ENCODE data around the gene HEPACAM2. TPM values are rescaled to one million over a fixed set of nuclear protein-coding genes. Genes with fewer than 3 reads are reported as not detected.

Gene HEPACAM2
- total RNA-seq (2021) = not detected in 2 replicates
- long read RNA-seq = 0 reads

DNA sequence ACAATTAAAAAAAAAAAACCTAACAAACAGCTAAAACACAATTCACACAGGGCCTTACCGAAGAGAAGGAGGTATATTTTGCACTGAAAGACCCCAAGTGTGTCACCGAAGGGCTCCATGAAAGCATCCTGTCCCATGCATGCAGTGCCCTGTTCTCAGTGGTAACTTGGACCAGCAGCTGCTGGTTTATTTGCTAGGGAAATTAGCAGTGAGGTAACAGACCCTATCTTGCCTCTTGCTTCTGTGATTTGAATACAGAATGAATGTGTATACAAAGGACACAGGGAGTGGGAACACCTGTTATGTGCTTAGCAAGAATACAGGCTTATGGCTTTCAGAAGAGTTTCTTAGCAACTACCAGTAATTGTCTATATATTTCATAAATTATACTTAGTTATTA lies at the start of gene HEPACAM2:
HEPACAM2 (minus strand) TSS at position 160 of the 400 bp plus-strand sequence.
- Histone ChIP-seq H3K23me2 (ENCODE audit: insufficient read length, low read depth, low read length, poor library complexity, severe bottlenecking) (no peaks in the 10 kb centered on the region), H2BK20ac (ENCODE audit: low read depth, low read length, poor library complexity, severe bottlenecking) (no peak within 1 kb of the TSS), H2BK5ac (ENCODE audit: insufficient read length, low read length) (no peak within 1 kb of the TSS), H4K20me1 (ENCODE audit: control insufficient read depth, insufficient read depth, insufficient read length) (no peaks in the 10 kb centered on the region), H3K9me3 (ENCODE audit: control insufficient read depth, low read depth, low read length) (no peaks in the 10 kb centered on the region), H3K18ac (ENCODE audit: insufficient read length, low read depth, low read length) (no peak within 1 kb of the TSS), H3K27ac (ENCODE audit: insufficient read length, low read depth, low read length) (no peak within 1 kb of the TSS), H3K27me3 (ENCODE audit: insufficient read depth, low read length) (no peaks in the 10 kb centered on the region), H4K5ac (ENCODE audit: insufficient read length, low read depth, low read length) (no peak within 1 kb of the TSS), H3K4me1 (ENCODE audit: insufficient read depth, low read length) (no peaks in the 10 kb centered on the region), H3K4me2 (ENCODE audit: insufficient read depth, insufficient read length, low read length) (no peak within 1 kb of the TSS), H3T11ph (ENCODE audit: low read length) (no peak within 1 kb of the TSS), H4K91ac (ENCODE audit: insufficient read length, low read depth, low read length) (no peak within 1 kb of the TSS), H4K8ac (replicated peaks; ENCODE audit: insufficient read length, low read depth, low read length) (no peak within 1 kb of the TSS), H3K23ac (ENCODE audit: insufficient read length, low read depth, low read length) (no peak within 1 kb of the TSS), H2BK15ac (ENCODE audit: low read depth, low read length) (no peak within 1 kb of the TSS), H3K4ac (ENCODE audit: low read depth, low read length) (no peak within 1 kb of the TSS), H3K79me1 (ENCODE audit: insufficient read depth, low read depth, low read length, poor library complexity, severe bottlenecking) (no peaks in the 10 kb centered on the region), H3K79me2 (ENCODE audit: insufficient read depth, low read length) (no peaks in the 10 kb centered on the region), H3K56ac (ENCODE audit: insufficient read length, low read depth, low read length) (no peak within 1 kb of the TSS), H3K9ac (ENCODE audit: extremely low read depth, insufficient read length, low read length) (no peak within 1 kb of the TSS), H2AK5ac (ENCODE audit: insufficient read length, low read length) (no peak within 1 kb of the TSS), H2AFZ (ENCODE audit: low read length) (no peak within 1 kb of the TSS), H3K14ac (ENCODE audit: insufficient read depth, low read length) (no peak within 1 kb of the TSS), H2BK120ac (ENCODE audit: low read depth, low read length, poor library complexity, severe bottlenecking) (no peak within 1 kb of the TSS), H2BK12ac (ENCODE audit: insufficient read length, low read depth, low read length) (no peak within 1 kb of the TSS)
- Mint-ChIP-seq H3K27ac (no peak within 1 kb of the TSS), H3K36me3 (ENCODE audit: insufficient read depth in 1 of 3, low read depth in 3 of 3) (no peaks in the 10 kb centered on the region), H3K4me3 (no peak within 1 kb of the TSS), H3K4me1 (peaks cover 0 to 2% of the 10 kb centered on the region in 2 experiments; a peak in 1 of 4 replicates), H3K27me3 (ENCODE audit: low read depth) (no peaks in the 10 kb centered on the region; the same call in 1 of the 2 replicates), H3K9me3 (no peaks in the 10 kb centered on the region)
- TF ChIP-seq, protein P1, sequence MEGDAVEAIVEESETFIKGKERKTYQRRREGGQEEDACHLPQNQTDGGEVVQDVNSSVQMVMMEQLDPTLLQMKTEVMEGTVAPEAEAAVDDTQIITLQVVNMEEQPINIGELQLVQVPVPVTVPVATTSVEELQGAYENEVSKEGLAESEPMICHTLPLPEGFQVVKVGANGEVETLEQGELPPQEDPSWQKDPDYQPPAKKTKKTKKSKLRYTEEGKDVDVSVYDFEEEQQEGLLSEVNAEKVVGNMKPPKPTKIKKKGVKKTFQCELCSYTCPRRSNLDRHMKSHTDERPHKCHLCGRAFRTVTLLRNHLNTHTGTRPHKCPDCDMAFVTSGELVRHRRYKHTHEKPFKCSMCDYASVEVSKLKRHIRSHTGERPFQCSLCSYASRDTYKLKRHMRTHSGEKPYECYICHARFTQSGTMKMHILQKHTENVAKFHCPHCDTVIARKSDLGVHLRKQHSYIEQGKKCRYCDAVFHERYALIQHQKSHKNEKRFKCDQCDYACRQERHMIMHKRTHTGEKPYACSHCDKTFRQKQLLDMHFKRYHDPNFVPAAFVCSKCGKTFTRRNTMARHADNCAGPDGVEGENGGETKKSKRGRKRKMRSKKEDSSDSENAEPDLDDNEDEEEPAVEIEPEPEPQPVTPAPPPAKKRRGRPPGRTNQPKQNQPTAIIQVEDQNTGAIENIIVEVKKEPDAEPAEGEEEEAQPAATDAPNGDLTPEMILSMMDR (conservative IDR thresholded peaks at IDR 0.05) = no peak
- WGBS (ENCODE audit: extremely low coverage, insufficient read length, low lambda C conversion rate) = no CpG with 5 or more reads among the region's 2 CpGs
- DNase-seq = no peak
